Stimulated activated CD8-positive, alpha-beta memory T cell treated with anti-CD3 and anti-CD28 coated beads, Interleukin-2, amount 100 ng/mL, for 1 hour (primary cell): Measurements from ENCODE around the gene PI4KA.
"Not testable (repeated sequence)": the region's sequence is repeated elsewhere in the genome, so short reads cannot be mapped to it uniquely, and the experiment has no call there.

Experiments used
- DNase-seq, 2 donors: peaks; one replicate each; pipeline ENCODE4 v3.0.0-alpha.2; 2020; ENCODE audit warnings: low read depth in 2 of 2

Gene PI4KA

DNA sequence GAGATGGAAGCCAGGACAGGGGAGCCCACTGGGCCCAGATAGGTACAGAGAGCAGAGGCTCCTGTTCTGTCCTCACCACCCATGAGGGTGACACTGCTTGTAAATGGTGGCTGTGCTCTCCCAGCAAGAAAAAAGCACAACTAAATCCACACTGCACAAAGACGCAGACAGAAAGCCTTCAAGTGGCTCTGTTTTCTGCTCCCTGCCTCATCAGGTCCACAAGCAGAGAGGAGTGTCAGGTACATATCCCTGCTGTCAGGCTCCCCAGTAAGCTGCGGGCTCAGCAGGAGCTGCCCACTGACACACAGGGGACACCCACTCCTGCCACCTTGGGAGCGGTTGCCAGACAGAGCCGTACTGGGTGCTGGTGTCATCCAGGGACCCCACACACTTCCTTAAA is 162.6 kb downstream of the PI4KA start:
- not testable (repeated sequence) for DNase-seq

DNA sequence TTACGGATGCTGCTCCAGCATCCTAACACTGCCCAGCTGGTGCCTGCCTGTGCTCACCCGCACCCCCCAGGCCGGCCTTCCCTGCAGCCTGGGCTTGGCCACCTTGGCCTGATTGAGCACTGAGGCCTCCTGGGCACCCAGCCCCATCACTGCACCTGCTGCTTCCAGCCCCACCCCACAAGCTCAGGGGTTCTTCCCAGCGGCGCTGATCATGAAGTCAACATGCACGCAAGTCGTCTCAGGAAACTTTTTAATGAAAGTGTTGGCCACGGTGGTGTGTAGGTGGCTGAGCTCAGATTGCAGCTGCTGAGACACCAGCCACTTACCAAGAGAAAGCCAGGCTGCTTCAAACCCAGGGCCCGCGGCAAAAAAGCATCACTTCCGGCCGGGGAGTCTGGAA is 163.4 kb downstream of the PI4KA start:
- not testable (repeated sequence) for DNase-seq

DNA sequence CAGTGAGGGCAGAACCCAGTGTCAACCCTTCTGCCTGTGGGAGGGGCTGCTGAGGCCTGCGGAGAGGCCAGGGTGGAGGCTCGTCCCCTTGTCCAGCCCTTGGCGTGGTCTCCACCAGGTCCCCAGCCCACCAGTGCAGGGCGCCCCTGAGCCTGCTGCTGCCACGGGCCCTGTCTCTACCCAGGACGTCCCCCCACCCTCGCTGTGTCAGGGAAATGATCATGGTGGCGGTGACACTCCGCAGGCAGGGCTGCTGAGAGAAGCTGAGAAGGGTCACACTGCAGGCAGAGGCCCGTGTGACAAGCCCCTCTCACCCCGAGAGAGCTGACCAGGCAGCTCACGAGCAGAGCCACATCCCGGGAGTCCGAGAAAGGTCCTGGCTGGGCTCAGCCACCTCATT is 164.4 kb downstream of the PI4KA start:
- DNase-seq, result not testable (repeated sequence)

DNA sequence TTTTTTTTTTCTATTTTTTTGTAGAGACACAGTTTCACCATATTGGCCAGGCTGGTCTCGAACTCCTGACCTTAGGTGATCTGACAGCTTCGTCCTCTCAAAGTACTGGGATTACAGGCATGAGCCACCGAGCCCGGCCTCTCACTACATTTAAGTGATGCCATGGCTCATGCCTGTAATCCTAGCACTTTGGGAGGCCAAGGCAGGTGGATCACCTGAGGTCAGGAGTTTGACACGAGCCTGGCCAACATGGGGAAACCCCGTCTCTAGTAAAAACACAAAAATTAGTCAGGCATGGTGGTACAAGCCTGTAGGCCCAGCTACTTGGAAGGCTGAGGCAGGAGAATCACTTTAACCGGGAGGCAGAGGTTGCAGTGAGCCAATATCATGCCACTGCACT is 165.7 kb downstream of the PI4KA start:
- DNase-seq, result not testable (repeated sequence)

DNA sequence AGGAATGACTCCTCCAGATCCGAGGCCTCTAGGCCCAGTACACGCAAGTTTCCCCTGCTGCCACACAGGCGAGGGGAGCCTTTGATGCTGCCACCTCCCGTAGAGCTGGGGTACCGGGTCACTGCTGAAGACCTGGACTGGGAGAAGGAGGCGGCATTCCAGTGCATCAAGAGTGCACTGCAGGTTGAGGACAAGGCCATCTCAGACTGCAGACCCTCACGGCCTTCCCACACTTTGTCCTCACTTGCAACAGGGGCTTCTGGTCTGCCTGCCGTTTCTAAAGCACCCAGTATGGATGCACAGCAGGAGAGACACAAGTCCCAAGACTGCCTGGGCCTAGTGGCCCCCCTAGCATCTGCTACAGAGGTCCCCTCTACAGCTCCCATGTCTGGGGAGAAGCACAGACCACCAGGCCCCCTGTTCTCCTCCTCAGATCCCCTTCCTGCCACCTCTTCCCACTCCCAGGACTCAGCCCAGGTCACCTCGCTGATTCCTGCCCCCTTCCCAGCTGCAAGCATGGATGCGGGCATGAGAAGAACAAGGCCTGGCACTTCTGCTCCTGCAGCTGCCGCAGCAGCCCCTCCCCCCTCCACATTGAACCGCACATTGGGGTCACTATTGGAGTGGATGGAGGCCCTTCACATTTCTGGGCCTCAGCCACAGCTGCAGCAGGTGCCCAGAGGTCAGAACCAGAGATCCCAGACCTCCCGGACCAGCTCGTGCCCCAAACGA is 167.9 kb downstream of the PI4KA start:
- not testable (repeated sequence) for DNase-seq

DNA sequence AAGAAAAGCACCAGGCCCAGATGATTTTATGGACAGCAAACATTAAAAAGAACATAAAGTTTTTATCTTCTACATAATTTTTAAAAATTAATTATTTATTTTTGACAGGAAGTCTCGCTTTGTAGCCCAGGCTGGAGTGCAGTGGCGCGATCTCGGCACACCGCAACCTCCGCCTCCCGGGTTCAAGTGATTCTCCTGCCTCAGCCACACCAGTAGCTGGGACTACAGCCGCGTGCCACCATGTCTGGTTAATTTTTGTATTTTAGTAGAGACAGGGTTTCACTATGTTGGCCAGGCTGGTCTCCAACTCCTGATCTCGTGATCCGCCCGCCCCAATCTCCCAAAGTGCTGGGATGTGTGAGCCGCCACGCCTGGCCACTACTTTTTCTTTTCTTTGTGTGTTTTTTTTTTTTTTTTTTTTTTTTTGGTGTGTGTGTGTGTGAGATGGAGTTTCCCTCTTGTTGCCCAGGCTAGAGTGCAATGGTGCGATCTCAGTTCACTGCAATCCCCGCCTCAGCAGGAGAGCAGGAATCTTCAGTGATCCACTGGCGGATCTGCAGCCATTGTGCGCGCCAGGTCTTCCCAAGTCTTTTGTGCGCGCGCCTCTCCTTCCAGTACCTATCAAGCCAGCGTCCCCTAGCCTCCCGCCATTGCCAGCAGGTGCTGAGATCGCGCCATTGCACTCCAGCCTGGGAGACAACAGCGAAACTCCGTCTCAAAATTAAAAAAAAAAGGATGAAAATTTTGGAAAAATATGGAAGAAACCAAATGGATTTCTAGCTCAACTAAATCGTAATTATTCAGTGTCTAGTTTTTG is 171.0 kb downstream of the PI4KA start:
- DNase-seq, result not testable (repeated sequence)

DNA sequence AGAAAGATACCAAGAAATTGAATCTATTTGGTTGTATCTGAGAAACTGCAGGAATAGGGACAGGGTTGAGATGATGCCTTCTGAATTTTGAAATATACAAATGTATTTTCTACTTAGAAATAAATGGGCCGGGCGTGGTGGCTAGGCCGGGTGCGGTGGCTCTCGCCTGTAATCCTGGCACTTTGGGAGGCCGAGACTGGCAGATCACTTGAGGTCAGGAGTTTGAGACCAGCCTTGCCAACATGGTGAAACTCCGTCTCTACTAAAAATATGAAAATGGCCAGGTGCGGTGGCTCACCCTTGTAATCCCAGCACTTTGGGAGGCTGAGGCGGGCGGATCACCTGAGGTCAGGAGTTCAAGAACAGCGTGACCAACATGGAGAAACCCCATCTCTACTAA is 172.8 kb downstream of the PI4KA start:
- not testable (repeated sequence) for DNase-seq

DNA sequence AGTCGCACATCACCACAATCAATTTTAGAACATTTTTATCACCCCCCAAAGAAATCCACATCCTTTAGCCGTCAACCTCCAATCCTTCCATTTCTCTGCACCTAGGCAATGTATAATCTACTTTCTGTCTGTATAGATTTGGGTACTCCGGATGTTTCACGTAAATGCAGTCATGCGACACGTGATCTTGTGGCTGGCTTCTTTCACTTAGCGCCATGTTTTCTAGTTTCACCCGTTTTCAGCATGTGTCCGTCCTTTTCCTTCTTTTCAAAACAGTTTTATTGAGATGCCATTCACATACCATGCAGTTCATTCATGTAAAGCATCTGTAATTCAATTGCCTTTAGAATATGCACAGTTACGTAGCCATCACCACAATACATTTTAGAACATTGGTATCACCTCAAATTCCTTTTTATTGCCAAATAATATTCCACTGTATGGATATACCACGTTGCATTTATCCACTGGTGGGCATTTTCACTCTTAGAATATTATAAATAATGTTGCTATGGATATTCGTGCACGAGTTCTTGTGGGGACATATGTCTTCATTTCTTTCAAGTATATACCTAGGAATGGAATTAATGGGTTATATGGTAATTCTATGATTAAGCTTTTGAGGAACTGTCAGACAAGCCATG is 179.7 kb downstream of the PI4KA start:
- DNase-seq, result not testable (repeated sequence)

DNA sequence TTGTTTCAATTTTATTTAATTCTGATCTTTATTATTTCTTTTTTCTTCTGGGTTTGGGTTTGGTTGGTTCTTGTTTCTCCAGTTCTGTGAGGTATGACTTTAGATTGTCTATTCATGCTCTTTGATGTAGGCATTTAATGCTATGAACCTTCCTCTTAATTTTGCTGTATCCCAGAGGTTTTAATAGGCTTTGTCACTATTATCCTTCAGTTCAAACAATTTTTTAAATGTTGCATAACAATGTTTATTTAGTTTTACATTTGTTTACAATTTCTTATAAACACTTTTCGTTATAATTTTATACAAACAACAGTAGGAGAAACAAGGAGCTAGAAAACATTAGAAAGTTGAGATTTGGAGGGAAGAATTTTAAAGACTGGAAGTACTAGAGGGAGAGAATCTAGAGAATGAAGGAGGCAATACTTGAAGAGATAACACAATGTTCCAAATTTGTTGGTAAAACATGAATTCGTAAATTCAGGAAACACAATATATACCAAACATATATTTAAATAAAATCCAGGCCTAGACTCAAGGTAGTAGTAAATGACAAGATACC is 180.8 kb downstream of the PI4KA start:
- no peak for DNase-seq

DNA sequence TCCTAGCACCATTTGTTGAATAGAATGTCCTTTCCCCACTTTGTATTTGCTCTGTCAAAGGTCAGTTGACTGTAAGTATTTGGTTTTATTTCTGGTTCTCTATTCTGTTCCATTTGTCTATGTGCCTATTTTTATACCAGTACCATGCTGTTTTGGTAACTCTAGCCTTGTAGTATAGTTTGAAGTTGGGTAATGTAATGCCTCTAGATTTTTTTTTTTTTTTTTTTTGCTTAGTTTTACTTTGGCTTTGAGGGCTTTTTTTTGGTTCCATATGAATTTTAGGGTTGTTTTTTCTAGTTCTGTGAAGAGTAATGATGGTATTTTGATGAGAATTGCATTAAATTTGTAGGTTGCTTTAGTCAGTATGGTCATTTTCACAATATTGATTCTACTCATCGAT is 183.0 kb downstream of the PI4KA start:
- not testable (repeated sequence) for DNase-seq

DNA sequence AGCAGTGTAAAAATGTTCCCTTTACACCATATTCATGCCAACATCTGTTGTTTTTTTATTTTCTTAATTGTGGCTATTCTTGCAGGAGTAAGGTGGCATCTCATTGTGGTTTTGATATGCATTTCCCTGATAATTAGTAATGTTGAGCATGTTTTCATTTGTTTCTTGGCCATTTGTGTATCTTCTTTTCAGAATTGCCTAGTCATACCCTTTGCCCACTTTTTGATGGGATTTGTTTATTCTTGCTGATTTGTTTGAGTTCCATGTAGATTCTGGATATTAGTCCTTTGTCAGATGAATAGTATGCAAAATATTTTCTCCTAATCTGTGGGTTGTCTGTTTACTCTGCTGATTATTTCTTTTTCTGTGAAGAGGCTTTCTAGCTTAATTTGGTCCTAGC is 183.6 kb downstream of the PI4KA start:
- no peak for DNase-seq

DNA sequence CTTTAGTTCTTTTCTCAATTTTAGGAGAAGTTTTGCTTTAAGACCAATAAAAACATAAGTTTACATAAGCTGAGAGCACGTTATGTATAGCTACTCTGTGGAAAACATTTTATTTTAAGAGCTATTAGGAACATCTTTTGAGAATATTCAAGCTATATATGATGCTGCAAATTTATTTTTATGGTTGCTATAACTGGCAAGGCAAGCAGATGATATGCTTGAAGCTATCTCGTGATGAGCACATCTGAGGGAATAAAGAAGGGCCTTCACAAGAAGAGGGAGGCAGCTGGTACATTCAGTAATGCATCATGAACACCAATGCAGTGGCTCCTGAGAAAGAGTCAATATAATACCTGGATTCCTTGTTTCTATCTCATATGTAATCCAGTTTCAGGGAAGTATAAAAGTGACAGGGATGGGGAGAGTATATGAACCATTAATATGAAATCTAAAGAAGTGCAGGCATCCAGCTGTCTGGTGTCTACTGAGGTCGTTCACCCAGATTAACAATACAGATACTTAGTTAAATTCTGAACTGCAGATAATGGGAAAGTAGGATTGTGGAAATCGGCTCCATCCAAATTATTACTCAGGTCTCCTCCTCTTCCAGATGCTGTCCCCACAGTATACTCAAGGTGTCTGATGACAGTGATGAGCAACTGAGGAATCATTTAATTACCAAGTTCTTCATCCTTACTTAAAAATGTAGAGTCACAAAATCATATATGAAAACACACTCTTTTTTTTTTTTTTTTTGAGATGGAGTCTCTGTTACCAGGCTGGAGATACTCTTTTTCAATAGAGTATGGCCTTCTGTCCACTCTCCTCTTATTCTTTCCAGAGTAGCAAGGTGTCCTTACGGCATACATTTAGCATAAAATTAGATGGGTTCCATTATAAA is 185.1 kb downstream of the PI4KA start:
- no peak for DNase-seq

DNA sequence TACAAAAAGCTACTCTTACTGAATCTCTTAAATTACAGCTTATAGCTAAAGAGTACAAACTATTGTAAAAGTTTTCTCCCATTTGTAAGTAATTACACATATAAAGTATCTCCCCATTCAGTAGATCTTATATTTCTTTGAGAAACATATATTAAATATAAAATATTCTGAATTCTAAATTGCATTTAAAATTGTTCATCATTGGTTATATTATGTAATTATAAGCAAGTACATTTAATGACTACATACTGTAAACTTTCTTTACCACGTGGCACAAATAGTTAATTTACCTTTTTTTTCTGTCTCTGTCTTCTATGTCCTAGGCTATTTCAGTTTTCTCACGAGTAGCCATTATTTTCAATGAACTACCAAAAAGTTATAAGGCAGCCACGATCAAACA is 185.9 kb downstream of the PI4KA start:
- DNase-seq, result no peak

DNA sequence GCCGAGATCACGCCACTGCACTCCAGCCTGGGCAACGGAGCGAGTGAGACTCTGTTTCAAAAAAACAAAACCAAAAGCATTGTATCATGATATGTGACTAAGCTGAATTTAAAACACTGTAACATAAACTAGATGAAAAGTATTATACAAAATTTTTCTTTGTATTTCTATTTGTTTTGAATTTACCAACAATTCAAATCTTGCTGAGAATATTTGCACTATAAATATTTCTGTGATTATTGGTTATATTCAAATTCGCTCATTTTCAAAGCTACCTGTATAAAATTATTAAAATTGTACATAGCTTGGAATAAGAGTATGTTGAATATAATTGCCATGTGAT is 186.6 kb downstream of the PI4KA start:
- no peak for DNase-seq

DNA sequence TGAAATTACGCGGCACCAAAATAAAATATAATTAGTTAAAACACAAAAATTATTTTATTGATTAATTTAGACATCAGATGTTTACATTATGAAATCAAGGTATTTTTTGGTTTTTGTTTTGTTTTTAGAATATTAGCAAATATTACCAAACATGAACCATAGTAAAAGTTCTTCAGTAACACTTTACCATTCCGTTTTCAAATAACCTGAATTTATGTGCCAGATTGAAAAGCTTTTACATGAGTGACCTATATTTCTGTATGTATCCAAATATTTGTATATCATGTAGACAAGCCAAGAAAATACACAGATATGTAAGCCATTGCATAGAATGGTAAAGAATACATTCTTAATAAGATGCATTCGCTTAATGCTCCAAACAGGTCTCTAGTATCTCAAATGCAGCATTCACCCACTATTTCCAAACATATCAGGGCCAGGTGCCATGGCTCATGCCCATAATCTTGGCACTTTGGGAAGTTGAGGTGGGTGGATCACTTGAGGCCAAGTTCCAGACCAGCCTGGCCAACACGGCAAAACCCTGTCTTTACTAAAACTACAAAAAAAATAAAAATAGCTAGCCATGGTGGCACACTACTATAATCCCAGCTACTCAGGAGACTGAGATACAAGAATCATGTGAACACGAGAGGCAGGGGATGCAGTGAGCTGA is 187.1 kb downstream of the PI4KA start:
- DNase-seq, result no peak

DNA sequence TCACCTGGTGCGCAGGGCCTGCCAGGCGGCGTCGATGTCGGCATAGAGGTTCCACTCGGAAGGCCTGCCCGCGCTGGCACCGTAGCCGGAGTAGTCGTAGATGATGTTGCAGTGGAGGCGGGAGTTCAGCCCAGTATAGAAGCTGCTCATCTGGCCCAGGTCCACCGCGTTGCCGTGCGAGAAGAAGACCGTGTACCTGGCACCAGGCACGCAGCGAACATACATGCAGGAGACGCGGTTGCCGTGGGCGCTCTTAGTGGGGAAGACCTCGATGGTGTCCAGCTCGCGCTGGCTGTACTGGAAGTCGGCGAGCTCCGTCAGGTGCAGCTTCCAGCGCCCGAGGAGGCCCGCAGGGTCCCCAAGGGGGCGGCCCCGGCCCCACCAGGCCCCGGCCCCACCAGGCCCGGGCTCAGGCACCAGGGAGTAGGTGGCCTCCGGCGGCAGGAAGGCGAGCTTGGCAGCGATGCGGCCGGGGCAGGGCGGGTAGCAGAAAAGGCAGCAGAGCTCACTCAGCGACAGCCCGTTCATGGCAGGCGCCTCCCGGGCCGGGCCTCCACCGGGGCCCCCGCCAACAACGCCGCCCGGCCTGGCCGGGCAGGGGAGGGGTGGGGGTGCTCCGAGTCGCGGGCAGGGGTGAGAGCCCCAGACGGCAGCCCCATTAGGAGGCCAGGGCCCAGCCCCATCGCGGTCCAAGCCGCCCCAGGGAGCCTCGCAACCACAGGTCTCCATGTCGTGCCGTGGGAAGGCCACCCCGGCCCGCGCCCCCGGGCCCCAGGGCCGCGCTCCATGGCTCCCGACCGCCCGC is 188.0 kb downstream of the PI4KA start:
- DNase-seq, result not testable (repeated sequence)

DNA sequence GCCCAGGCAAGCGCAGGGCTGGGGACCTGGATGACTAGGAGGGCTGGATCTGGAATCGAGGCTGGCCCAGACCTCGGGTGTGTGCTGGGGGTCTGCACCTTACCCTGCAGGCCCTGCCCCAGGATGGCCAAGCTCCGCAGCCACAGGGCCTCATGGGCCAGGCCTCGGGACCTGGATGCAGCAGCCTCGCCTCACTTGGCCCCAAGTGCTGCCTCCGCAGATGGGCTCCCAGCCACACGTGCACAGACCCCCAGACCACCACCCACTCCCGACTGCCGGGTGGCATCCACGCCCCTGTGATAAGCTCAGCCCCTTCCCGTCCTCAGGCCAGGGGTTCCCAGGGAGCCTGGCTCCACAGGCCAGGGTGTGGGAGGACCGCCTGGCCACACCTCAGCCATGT is 188.7 kb downstream of the PI4KA start:
- DNase-seq, result not testable (repeated sequence)

DNA sequence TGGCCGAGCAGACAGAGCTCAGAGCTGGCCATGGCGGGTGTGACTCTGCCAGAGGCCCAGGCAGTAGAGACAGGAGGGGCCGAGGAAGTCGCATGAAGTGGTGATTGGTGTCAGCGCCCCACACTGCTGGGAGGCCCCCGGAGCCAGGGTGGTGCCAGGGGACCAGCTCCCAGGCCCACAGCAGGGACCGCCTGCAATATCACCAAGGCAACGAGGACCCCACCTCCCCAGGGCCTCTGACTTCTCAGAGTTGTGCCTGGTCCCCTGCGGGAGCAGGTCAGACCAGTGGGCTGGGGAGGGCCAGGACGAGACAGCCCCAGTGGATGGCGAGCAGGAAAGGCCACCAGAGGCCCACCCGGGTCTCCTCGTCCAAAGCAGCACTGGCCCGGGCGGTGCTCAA is 189.1 kb downstream of the PI4KA start:
- DNase-seq, result not testable (repeated sequence)

DNA sequence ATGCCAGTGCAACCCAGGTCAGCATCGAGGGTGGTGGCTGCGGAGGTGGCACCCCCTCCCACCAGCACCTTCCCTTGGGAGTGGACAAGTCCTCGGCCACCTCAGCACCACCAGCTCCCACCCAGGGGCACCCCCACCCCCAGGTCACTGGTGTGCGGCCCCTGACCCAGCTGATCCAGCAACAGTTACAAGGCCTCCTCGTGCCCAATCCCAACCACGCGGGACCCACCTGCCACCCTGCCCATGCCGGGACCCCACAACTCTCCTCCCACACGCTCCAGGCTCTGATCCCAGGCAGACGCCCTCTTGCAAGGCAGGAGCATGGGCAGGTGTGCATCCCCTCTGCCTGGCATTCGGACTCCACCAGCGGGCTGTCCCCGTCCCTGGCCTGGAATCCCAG is 189.8 kb downstream of the PI4KA start:
- not testable (repeated sequence) for DNase-seq

DNA sequence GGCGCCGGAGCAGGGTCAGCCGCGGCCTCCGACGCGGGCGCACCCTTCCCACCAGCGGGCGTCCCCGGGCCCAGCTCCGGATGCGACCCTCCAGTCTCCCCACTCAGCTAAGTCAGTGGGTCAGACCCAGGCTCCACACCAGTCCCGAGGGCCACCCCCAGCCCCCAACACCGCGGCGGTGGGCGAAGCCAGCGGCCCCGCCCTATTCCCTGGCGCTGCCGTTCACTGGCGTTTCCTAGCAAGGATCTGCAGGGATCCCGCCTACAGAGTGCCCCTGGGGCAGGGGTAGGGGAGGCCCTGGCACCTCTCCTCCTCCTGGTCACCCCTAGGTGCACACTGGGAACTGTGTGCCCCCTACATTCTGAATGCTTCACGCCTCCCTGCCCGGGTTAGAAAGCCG is 190.4 kb downstream of the PI4KA start:
- DNase-seq, result not testable (repeated sequence)
